H1 (cell line): Measurements from ENCODE around the gene ACVRL1. TPM values are rescaled to one million over a fixed set of nuclear protein-coding genes. Genes with fewer than 3 reads are reported as not detected.

Experiments used
- SAP30 ChIP-seq: fragments of 300-600 bp; sonication (generic); IDR thresholded peaks from 2 replicates; pipeline ENCODE4 v1.7.1; 2012; ENCODE audit warnings: low read length, moderate library complexity, mild to moderate bottlenecking, inconsistent platforms; ENCODE audit not compliant: insufficient read depth, insufficient replicate concordance
- polyA plus RNA-seq, 7 experiments: library from polyadenylated mRNA; depleted of rRNA in 3 of 7; stranded (reverse) in 5 of 7; unstranded in 2 of 7; fragments of >200 nt in 5 of 7; fragments of 200-250 nt in 2 of 7; gene quantifications; 1 replicate in 5 of 7; 2 replicates in 1 of 7; 4 replicates in 1 of 7; pipeline versions ENCODE4 v1.2.1 to v1.2.3, GENCODE V29; 2011 to 2013; ENCODE audit warnings: missing spikeins in 2 of 7, mixed read lengths in 2 of 7
- total RNA-seq: library from RNA; stranded (reverse); fragmentation: NEBNext Ultra II Directional; extraction: Animal tissue kit (Norgen Biotek cat#: 25700); gene quantifications from 2 replicates; pipeline ENCODE4 v1.2.1, GENCODE V29; 2021

Gene ACVRL1
- total and polyA plus RNA-seq, 2 of the 8 experiments (the other 6 are each of a cell fraction or from before 2014, with no cell fraction given), result 0.09 to 0.35 TPM

DNA sequence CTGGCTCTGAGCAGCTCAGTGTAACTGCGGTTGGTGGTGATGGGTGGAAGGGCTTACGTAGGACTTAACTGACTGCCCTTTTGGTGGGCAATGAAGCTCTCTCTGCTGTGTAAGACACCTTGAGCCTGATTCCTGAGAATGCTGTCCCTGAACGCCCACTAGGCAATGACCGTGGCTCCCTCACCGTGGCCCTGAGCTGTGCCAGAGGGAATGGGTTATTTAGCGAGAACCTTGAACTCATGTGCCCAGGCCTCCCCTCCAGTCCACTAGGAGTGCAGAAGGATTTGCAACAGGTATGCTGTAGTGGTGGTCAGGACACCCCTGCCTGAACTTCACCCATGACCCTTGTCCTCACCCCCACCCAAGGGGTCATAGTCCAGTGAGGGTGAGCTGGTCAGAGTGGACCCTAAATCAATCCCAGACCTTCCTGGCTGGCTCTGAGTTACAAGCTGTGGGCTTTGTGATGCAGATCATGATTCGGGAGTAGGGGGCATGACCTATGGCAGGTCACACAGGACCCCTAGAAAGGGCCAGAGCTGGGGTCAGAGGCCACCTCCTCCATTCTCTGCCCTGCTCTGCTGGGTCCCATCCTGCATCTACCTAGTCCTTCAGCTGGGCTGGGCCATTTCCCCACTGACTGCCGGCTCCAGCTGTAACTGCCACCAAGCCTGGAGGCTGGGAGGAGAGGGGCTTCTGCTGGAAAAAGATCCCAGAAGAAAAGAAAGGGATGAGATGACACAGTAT lies 33.9 kb upstream of the ACVRL1 start (continued):
- no peak for TF ChIP-seq SAP30
- TF ChIP-seq, all 59 proteins: peak for 0
